ENCODE results near the gene MTHFD1L.

The MTHFD1L gene

GRCh38 chr6:150991487-150991886 lies 126.0 kb downstream of the MTHFD1L start:
- DNase-seq (ENCODE audit: low read depth in 2 of 2), result no peak

GRCh38 chr6:150992262-150992661 lies 126.8 kb downstream of the MTHFD1L start:
- DNase-seq (ENCODE audit: low read depth in 2 of 2), result no peak

DNA sequence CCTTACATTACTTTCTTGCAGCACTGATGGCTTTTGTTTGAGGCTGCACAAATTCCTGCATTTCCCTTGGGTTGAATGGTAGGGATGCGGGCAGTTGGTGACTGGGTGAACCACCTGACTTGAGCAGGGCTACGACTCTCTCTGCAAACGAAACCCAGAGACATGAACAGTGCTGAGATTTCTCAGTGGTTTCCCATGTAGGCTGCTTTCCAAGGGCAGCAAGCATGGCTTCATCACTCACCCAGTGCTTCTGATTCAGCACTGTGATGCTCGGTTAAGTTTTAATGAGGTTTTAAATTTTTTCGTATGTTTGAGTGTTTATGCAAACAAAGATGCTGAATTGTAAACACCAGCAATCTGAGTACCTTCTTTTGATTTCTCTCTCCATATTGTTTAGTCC lies 127.2 kb downstream of the MTHFD1L start:
- no peak for DNase-seq (ENCODE audit: low read depth in 2 of 2)

- no peak for DNase-seq (ENCODE audit: low read depth in 2 of 2)
Measured at GRCh38 chr6:150993253-150993652, 127.8 kb downstream of the MTHFD1L start.

DNA sequence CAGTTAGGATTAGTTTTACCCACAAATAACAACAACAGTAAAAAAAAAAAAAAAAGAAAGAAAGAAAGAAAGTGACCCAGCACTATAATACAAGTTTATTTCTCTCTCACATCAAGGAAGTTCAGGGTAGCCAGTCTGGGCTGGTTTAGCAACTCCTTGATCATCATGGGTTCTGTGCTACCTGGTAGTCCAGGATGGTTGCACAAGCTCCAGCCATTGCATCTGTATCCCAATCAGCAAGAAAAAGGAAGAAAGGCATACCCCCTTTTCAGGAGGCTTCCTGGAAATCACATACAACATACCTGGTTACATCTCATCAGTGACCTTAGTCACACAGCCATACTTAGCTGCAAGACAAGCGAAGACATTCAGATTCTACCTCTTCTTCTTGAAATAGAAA lies 128.5 kb downstream of the MTHFD1L start:
- DNase-seq (ENCODE audit: low read depth in 2 of 2), result no peak

- no peak for DNase-seq (ENCODE audit: low read depth in 2 of 2)
Measured at GRCh38 chr6:150996968-150997367, 131.5 kb downstream of the MTHFD1L start.

- DNase-seq (ENCODE audit: low read depth in 2 of 2), result no peak
Measured at GRCh38 chr6:150999107-150999506, 133.6 kb downstream of the MTHFD1L start.

- DNase-seq (ENCODE audit: low read depth in 2 of 2), result no peak
Measured at GRCh38 chr6:150999576-150999975, 134.1 kb downstream of the MTHFD1L start.

- no peak for DNase-seq (ENCODE audit: low read depth in 2 of 2)
Measured at GRCh38 chr6:151001387-151002056, 136.0 kb downstream of the MTHFD1L start.

GRCh38 chr6:151002057-151002450 lies 136.6 kb downstream of the MTHFD1L start:
- no peak for DNase-seq (ENCODE audit: low read depth in 2 of 2)

GRCh38 chr6:151002491-151002935 lies 137.0 kb downstream of the MTHFD1L start:
- DNase-seq (ENCODE audit: low read depth in 2 of 2), result no peak

- DNase-seq (ENCODE audit: low read depth in 2 of 2), result no peak
Measured at GRCh38 chr6:151004383-151005024, 139.0 kb downstream of the MTHFD1L start.

GRCh38 chr6:151005164-151005563 lies 139.7 kb downstream of the MTHFD1L start:
- no peak for DNase-seq (ENCODE audit: low read depth in 2 of 2)

GRCh38 chr6:151005896-151006632 lies 140.6 kb downstream of the MTHFD1L start:
- DNase-seq (ENCODE audit: low read depth in 2 of 2), result no peak

GRCh38 chr6:151007076-151007475 lies 141.6 kb downstream of the MTHFD1L start:
- no peak for DNase-seq (ENCODE audit: low read depth in 2 of 2)

DNA sequence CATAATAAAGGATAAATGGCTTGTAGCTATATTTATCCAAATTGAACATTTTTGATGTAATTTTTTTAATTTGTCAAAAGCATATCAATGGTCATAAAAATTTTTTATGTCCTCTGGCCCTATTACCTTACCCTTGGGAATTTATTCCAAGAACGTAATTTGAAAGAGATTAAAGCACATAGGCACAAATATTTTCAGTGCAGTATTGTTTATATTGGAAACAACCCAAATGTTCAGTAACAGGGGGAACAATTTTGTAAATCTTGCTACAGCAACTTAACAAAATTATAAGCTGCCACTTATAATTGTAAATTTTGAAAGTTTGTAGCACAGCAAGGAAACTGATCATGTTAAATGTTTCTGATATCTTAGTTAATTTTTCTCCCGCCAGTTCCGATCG lies 142.4 kb downstream of the MTHFD1L start:
- no peak for DNase-seq (ENCODE audit: low read depth in 2 of 2)

- DNase-seq (ENCODE audit: low read depth in 2 of 2), result no peak
Measured at GRCh38 chr6:151008425-151008824, 142.9 kb downstream of the MTHFD1L start.

GRCh38 chr6:151009576-151009975 lies 144.1 kb downstream of the MTHFD1L start:
- no peak for DNase-seq (ENCODE audit: low read depth in 2 of 2)

DNA sequence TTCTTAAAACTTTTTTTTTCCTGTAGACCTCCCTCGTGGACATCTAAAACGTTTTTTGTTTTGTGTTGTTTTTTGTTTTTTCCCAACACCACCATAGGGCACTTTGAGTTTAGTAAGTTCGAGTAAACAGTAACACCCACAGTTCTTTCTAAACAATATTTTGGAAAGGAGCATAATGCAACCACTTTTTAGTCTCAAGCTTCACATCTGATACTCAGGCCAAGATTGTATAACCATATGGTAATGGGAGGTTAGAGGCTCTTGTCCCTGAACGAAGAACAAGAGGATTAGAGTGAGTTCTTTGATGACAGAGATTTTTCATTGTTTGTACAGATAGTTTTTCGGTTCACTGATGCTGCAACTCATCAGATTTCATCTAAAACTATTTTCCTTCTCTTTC lies 144.6 kb downstream of the MTHFD1L start:
- no peak for DNase-seq (ENCODE audit: low read depth in 2 of 2)

DNA sequence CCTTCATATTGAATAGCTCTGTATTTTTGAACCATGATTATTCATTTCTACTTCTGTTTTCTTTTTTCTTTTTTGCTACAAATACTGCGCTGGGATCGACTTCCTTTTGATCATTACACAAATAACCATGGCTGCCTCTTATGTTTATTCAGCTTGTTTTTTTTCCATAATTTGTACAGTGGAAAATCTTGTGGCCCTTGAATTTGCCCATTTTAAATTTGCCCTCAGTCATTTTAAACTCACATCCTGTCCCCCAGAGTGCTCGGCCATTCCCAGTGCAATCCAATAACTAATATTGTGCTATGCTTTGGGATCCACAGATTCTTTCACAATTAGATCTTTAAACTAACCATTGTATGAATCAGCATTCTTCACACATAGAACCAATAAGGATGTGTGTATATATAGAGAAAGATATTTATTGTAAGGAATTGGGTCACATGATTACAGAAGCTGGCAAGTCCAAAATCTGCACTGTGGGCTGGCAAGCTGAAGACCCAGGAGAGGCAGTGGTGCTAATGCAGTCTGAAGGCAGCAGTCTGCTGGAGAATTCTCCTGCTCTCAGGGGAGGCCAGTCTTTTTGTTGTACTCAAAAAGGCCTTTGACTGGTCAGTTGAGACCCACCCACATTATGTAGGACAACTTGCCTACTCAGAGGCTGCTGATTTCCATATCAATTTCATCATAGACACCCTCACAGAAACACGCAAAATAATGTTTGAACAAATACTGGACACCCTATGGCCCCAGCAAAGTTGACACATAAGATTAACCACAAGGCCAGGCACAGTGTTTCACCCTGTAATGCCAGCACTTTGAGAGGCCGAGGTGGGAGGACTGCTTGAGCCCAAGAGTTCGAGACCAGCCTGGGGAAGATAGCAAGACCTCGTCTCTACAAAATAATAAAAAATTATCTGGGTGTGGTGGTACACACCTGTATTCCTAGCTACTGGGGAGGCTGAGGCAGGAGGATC lies 147.1 kb downstream of the MTHFD1L start:
- DNase-seq (ENCODE audit: low read depth in 2 of 2), result no peak

DNA sequence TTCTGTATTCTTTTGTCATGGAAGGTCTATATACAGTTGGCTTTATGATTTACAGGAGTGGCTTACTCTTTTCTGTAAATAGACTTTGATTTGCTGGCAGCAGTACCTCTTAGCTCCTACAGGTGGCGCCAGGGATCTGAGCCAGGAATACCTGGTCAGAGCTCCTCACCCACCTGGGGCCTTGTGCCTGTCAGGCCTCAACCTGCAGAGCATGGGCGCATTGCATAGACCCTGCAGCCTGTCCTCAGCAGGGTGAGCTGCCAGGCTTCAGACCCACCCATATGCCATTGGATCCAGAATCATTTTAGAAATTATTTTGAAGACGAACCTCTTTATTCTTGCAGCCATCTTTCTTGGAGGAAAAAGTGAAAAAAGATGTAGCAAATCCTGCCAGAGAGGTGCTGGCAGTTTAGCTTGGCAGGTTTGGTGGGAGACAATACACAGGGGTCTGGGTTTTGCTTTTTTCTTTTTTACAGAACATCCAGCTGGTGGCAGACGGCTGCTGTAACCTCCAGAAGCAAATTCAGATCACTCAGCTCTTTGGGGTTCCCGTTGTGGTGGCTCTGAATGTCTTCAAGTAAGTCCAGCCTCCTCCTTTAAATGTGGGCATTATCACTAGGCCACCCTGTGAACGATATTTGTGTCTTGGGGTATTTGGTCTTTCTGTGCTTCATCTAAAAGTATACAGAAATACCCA lies 149.1 kb downstream of the MTHFD1L start:
- peak; percentile 16 to 33 for DNase-seq (ENCODE audit: low read depth in 2 of 2)

All from stimulated activated CD4-positive, alpha-beta T cell treated with anti-CD3 and anti-CD28 coated beads, Interleukin-15, amount 100 ng/mL, for 48 hours (primary cell).